Endothelial cell of umbilical vein (primary cell): ENCODE measurements around the gene RNF213. TPM values are rescaled to one million over a fixed set of nuclear protein-coding genes. Genes with fewer than 3 reads are reported as not detected.

Source experiments
- BruUV-seq: library from RNA; stranded (reverse); fragments of 400-500 nt; replicated peaks from 2 replicates; lab custom pipeline; 2021; lab: Mats Ljungman, UMichigan
- CTCF ChIA-PET: fragments of 300-600, 350-600 bp; sonication (Branson Sonifier 250); formaldehyde crosslinking; loops from one replicate; lab custom pipeline; 2021; ENCODE audit warnings: antibody characterized with exemption, inconsistent platforms; lab: Charles Lee
- POLR2A ChIA-PET: fragments of 300-600, 350-600 bp; sonication (Branson Sonifier 250); formaldehyde crosslinking; loops from one replicate; lab custom pipeline; 2021; ENCODE audit warnings: antibody characterized with exemption, inconsistent platforms; lab: Charles Lee
- DNase-seq: peaks from one replicate; pipeline ENCODE4 v3.0.0-alpha.2; 2011; ENCODE audit warnings: low read depth, low spot score
- FAIRE-seq: peaks from 2 replicates; lab custom pipeline; 2011; peaks lifted over from hg19 to GRCh38; lab: Jason Lieb, UNC
- H2AFZ ChIP-seq: 2 replicates; pipeline ENCODE4 v1.6.0; 2012; ENCODE audit warnings: low read depth, low read length, control low read depth, inconsistent platforms
- H3K27ac ChIP-seq: 2 replicates; pipeline ENCODE4 v1.5.1; 2011; ENCODE audit warnings: low read depth, mild to moderate bottlenecking, control low read depth, low read length, moderate library complexity; ENCODE audit not compliant: insufficient read depth
- H3K27me3 ChIP-seq, 2 experiments: 2 replicates each; pipeline versions ENCODE4 v1.6.0 to v1.6.1; 2011; ENCODE audit warnings: low read length in 2 of 2, mixed read lengths in 1 of 2; ENCODE audit not compliant: control insufficient read depth in 2 of 2, insufficient read depth in 2 of 2
- H3K36me3 ChIP-seq, 2 experiments: 2 replicates in 1 of 2; 3 replicates in 1 of 2; pipeline ENCODE4 v1.5.1; 2011; ENCODE audit warnings: low read length in 2 of 2, mild to moderate bottlenecking in 1 of 2, moderate library complexity in 1 of 2; ENCODE audit not compliant: control insufficient read depth in 2 of 2, insufficient read depth in 2 of 2; ENCODE audit errors: extremely low read depth in 1 of 2
- H3K4me1 ChIP-seq: 3 replicates; pipeline ENCODE4 v1.5.1; 2011; ENCODE audit warnings: mild to moderate bottlenecking, low read length; ENCODE audit not compliant: control insufficient read depth, insufficient read depth; ENCODE audit errors: extremely low read depth
- H3K4me2 ChIP-seq: 2 replicates; pipeline ENCODE4 v1.6.1; 2011; ENCODE audit warnings: low read length, control low read depth, mixed read lengths; ENCODE audit not compliant: insufficient read depth
- H3K4me3 ChIP-seq, 3 experiments: fragments of 200-600 bp in 1 of 3; sonication (generic), shearing (Covaris generic) in 1 of 3; replicated peaks in 1 of 3; 2 replicates each; pipeline ENCODE4 v1.5.1; 2011 to 2016; ENCODE audit warnings: control low read depth in 3 of 3, low read length in 3 of 3, mild to moderate bottlenecking in 2 of 3, inconsistent platforms in 1 of 3, low read depth in 1 of 3, moderate library complexity in 1 of 3; ENCODE audit not compliant: insufficient read depth in 1 of 3
- H3K79me2 ChIP-seq: 2 replicates; pipeline ENCODE4 v1.6.0; 2012; ENCODE audit warnings: low read length, inconsistent platforms; ENCODE audit not compliant: control insufficient read depth, insufficient read depth
- H3K9ac ChIP-seq: replicated peaks from 2 replicates; pipeline ENCODE3; 2011; ENCODE audit warnings: low read length, control low read depth; ENCODE audit not compliant: insufficient read depth; ENCODE audit errors: extremely low read depth
- H3K9me1 ChIP-seq: replicated peaks from 3 replicates; pipeline ENCODE4 v1.6.0; 2011; ENCODE audit warnings: mild to moderate bottlenecking, low read length; ENCODE audit not compliant: control insufficient read depth, insufficient read depth; ENCODE audit errors: extremely low read depth
- H3K9me3 ChIP-seq: replicated peaks from 2 replicates; pipeline ENCODE4 v1.5.1; 2012; ENCODE audit warnings: low read length, inconsistent platforms; ENCODE audit not compliant: control insufficient read depth, insufficient read depth
- H4K20me1 ChIP-seq: replicated peaks from 2 replicates; pipeline ENCODE3; 2011; ENCODE audit warnings: mild to moderate bottlenecking, low read length; ENCODE audit not compliant: control insufficient read depth, insufficient read depth; ENCODE audit errors: extremely low read depth
- FOS ChIP-seq: IDR thresholded peaks from 2 replicates; pipeline ENCODE4 v1.6.1; 2011; ENCODE audit warnings: mild to moderate bottlenecking, low read length, moderate library complexity, borderline replicate concordance; ENCODE audit not compliant: insufficient read depth
- GATA2 ChIP-seq: IDR thresholded peaks from 2 replicates; pipeline ENCODE4 v1.7.0; 2011; ENCODE audit warnings: low read depth, mild to moderate bottlenecking, moderate library complexity, mixed read lengths, low read length; ENCODE audit not compliant: insufficient read length, insufficient read depth
- JUN ChIP-seq: IDR thresholded peaks from 2 replicates; pipeline ENCODE4 v1.6.1; 2011; ENCODE audit warnings: borderline replicate concordance, low read depth; ENCODE audit not compliant: insufficient read length, insufficient read depth
- MYC ChIP-seq: IDR thresholded peaks from one replicate; pipeline ENCODE4 v1.6.1; 2011; ENCODE audit warnings: mild to moderate bottlenecking, low read depth, low read length
- POLR2AphosphoS5 ChIP-seq: IDR thresholded peaks from 2 replicates; pipeline ENCODE4 v1.6.1; 2012; ENCODE audit warnings: low read depth, mild to moderate bottlenecking, control low read depth, low read length, moderate library complexity; ENCODE audit not compliant: insufficient read depth
- dilution Hi-C: fragments of 300-500 bp; cut with MboI; formaldehyde crosslinking; loops from one replicate; pipeline ENCODE4 v1.15.0; 2019; ENCODE audit warnings: low sequenced_read_pairs; ENCODE audit not compliant: extremely low pct_ligation_motif_present
- intact Hi-C: fragments of 100-400 bp; cut with micrococcal nuclease; formaldehyde crosslinking; loops from one replicate; pipeline ENCODE4 v1.10.0; 2022
- polyA plus RNA-seq, 4 experiments: library from polyadenylated mRNA; depleted of rRNA in 3 of 4; stranded (reverse) in 3 of 4; unstranded in 1 of 4; fragments of >200 nt; gene quantifications; 2 replicates each; pipeline versions ENCODE4 v1.2.1 to v1.2.3, GENCODE V29; 2011 to 2012; ENCODE audit warnings: missing spikeins in 1 of 4
- total RNA-seq: library from RNA; stranded (reverse); gene quantifications from 2 replicates; pipeline ENCODE4 v1.2.3, GENCODE V29; 2021
- TF ChIP-seq, protein P1 (sequence below): IDR thresholded peaks from 2 replicates; pipeline ENCODE4 v1.6.1; 2011; ENCODE audit not compliant: insufficient read depth, insufficient read length

The RNF213 gene
- total and polyA plus RNA-seq, 2 donors (not counting 3 experiments of a cell fraction or from before 2014, with no cell fraction given): 36.5 to 116 TPM

DNA sequence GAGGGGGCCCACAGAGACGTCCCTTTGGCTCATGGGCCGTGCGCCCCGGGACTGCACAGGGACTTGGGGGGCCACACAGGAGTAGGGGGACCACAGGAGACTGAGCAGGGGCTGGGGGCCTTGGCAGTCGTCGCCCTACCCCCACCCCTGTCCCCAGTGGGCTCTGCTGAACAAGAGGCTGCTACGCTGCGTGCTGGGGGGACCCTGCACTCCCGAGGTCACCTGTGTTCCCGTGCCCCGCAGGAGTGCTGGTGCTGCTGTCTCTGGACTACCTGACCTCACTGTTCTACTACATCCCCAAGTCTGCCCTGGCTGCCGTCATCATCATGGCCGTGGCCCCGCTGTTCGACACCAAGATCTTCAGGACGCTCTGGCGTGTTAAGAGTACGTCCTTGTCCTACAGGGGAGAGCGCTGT is 14.4 kb upstream of the RNF213 start:
- no peak for DNase-seq
- ChIA-PET CTCF (no interaction called here), POLR2A (no interaction called here)
- H3K36me3 ChIP-seq: peaks cover 0 to 17% of the 10 kb centered on the region in 2 experiments
- no peak overlapping the region for H2AFZ ChIP-seq
- no peaks in the 10 kb centered on the region for H3K4me1 ChIP-seq
- no peak overlapping the region for H3K4me3 ChIP-seq
- no peaks in the 10 kb centered on the region for H4K20me1 ChIP-seq
- no peak overlapping the region for H3K4me2 ChIP-seq
- H3K9ac ChIP-seq: no peak overlapping the region
- TF ChIP-seq FOS (no peak), MYC (no peak), JUN (no peak), GATA2 (no peak), POLR2AphosphoS5 (no peak)
- TF ChIP-seq, protein P1, sequence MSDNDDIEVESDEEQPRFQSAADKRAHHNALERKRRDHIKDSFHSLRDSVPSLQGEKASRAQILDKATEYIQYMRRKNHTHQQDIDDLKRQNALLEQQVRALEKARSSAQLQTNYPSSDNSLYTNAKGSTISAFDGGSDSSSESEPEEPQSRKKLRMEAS: no peak
- BruUV-seq: no TSS peak
- no peak overlapping the region for H3K27ac ChIP-seq
- no peak for FAIRE-seq
- intact Hi-C loops: no loop called here
- no peaks in the 10 kb centered on the region for H3K27me3 ChIP-seq
- dilution Hi-C loops: no loop called here
- no peaks in the 10 kb centered on the region for H3K79me2 ChIP-seq
- no peaks in the 10 kb centered on the region for H3K9me3 ChIP-seq
- H3K9me1 ChIP-seq: no peaks in the 10 kb centered on the region

DNA sequence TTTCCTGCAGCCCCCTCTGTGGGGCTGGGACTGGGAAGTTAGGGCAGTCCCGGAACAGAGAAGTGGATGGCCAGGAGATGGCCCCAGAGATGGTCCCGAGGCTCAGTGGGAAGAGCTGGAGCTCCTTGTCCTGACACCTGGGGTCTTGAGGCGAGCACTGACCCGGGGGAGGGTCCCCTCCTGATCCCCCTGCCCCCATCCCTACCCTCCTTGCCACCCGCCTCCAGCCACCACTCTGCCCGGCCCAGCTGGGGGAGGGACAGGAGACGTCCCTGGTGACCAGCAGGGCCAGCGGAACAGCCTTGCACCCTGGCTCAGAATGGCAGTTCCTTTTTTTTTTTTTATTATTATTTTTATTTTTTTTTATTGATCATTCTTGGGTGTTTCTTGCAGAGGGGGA is 13.9 kb upstream of the RNF213 start:
- no peak overlapping the region for H3K27ac ChIP-seq
- intact Hi-C loops: no loop called here
- FAIRE-seq: no peak

More for the DNA sequence above, 13.9 kb upstream of the RNF213 start:
- no peak overlapping the region for H2AFZ ChIP-seq
- ChIA-PET POLR2A (no interaction called here), CTCF (no interaction called here)
- H3K36me3 ChIP-seq: peaks cover 0 to 17% of the 10 kb centered on the region in 2 experiments
- no peak for DNase-seq
- H3K4me2 ChIP-seq: no peak overlapping the region
- no peak overlapping the region for H3K9ac ChIP-seq
- TF ChIP-seq, protein P1: no peak
- TF ChIP-seq MYC: no peak
- no peak for TF ChIP-seq GATA2
- H3K9me1 ChIP-seq: no peaks in the 10 kb centered on the region
- no peak overlapping the region for H3K4me3 ChIP-seq
- H3K79me2 ChIP-seq: no peaks in the 10 kb centered on the region
- H3K27me3 ChIP-seq: no peaks in the 10 kb centered on the region
- no peaks in the 10 kb centered on the region for H3K9me3 ChIP-seq
- dilution Hi-C loops: no loop called here
- BruUV-seq: no TSS peak
- no peaks in the 10 kb centered on the region for H3K4me1 ChIP-seq
- H4K20me1 ChIP-seq: no peaks in the 10 kb centered on the region
